GM12865 (cell line): Measurements from ENCODE around the gene DOCK8.
"Not testable (repeated sequence)": the region's sequence is repeated elsewhere in the genome, so short reads cannot be mapped to it uniquely, and the experiment has no call there.

Experiments
- DNase-seq: peaks from one replicate; pipeline ENCODE4 v3.0.0; 2010; ENCODE audit warnings: low read depth
- H3K4me3 ChIP-seq: 2 replicates; pipeline ENCODE4 v1.5.1; 2011; ENCODE audit warnings: mild to moderate bottlenecking, low read depth, low read length, control low read depth
- TF ChIP-seq, protein P1 (sequence below): IDR thresholded peaks from 2 replicates; pipeline ENCODE4 v1.5.1; 2011; ENCODE audit warnings: low read length, control low read depth, low read depth, inconsistent platforms; ENCODE audit not compliant: insufficient read depth; ENCODE audit errors: missing control alignments

DOCK8 gene

DNA sequence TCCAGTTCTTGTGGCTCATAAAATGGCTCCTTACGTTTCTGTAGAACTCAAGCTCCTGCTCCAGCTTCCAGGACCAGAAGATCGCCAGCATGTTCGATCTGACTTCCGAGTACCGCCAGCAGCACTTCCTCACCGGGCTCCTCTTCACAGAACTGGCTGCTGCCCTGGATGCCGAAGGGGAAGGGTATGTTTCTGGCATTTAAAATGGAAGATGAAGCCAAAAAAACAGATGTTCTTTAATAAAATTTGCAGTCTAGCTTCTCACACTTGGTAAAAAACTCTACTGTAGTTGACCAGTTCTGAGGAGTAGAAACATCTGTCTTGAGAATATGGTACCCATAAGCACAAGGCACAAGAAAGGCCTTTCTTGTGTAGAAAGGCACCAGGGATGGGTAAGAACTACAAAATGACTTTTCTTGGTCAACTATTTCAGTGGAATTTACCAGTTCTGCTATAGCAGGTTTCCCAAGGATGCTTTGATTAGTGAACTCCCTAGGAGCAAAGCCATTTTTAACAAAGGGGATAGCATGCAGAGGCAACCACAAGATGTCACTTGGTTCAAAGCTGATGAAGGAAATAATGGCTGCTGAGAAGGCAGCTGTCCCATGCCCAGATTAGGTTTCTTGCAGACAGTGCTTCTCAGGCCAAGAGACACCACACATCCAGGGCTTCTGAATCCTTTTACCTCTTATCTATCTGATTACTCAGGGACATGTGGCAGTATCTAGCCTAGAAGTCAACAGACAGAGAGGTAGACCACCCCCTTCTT is 192.4 kb downstream of the DOCK8 start:
- TF ChIP-seq, protein P1, sequence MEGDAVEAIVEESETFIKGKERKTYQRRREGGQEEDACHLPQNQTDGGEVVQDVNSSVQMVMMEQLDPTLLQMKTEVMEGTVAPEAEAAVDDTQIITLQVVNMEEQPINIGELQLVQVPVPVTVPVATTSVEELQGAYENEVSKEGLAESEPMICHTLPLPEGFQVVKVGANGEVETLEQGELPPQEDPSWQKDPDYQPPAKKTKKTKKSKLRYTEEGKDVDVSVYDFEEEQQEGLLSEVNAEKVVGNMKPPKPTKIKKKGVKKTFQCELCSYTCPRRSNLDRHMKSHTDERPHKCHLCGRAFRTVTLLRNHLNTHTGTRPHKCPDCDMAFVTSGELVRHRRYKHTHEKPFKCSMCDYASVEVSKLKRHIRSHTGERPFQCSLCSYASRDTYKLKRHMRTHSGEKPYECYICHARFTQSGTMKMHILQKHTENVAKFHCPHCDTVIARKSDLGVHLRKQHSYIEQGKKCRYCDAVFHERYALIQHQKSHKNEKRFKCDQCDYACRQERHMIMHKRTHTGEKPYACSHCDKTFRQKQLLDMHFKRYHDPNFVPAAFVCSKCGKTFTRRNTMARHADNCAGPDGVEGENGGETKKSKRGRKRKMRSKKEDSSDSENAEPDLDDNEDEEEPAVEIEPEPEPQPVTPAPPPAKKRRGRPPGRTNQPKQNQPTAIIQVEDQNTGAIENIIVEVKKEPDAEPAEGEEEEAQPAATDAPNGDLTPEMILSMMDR: no peak
- no peak for DNase-seq
- no peak overlapping the region for H3K4me3 ChIP-seq

DNA sequence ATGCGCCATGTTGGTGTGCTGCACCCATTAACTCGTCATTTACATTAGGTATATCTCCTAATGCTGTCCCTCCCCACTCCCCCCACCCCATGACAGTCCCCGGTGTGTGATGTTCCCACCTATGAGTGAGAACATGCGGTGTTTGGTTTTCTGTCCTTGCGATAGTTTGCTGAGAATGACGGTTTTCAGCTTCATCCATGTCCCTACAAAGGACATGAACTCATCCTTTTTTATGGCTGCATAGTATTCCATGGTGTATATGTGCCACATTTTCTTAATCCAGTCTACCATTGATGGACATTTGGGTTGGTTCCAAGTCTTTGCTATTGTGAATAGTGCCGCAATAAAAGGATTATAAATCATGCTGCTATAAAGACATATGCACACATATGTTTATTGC is 195.0 kb downstream of the DOCK8 start:
- not testable (repeated sequence) for DNase-seq, H3K4me3 ChIP-seq

DNA sequence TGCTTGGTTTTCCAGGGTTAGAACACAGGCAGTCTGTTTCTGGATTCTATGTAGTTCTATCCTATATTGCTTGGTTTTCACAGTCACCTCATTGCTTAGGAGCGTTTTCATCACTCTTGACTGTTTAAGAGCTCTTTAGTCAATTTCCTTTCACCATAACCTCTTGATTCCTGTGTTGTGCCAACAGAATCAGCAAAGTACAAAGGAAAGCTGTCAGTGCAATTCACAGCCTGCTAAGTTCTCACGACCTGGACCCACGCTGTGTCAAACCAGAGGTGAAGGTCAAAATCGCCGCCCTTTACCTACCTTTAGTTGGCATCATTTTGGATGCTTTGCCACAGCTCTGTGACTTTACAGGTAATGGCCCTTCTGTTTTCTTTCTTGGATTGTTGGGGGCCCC is 199.9 kb downstream of the DOCK8 start:
- no peak overlapping the region for H3K4me3 ChIP-seq
- TF ChIP-seq, protein P1: no peak
- DNase-seq: no peak

DNA sequence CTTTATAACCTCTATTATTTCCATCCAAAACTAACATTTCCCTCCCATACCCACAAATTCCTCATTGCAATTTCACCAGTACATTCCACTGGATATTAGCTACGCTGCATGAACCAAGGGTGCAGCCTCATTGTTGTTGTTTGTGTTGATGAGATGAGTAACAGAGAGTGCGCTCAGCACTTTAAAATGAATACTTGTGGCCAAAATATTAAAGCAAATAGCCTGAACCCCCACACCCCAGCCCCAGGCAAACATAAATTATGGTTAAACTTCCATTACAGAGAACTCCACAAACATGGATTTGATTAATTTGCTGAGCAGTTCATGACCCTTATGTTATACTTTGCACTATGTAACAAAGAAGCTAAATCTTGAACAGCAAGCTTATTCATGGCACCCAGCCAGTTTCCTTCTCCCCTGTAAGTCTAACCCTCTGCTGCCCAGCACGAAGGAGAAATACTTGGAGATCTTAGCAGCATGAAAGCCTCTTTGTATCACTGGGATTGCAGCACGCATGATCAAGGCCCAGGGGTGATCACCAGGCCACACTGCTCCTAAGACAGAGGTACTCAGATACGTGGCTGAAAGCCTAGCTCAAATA is 205.0 kb downstream of the DOCK8 start:
- TF ChIP-seq, protein P1: no peak
- no peak overlapping the region for H3K4me3 ChIP-seq
- DNase-seq: no peak

DNA sequence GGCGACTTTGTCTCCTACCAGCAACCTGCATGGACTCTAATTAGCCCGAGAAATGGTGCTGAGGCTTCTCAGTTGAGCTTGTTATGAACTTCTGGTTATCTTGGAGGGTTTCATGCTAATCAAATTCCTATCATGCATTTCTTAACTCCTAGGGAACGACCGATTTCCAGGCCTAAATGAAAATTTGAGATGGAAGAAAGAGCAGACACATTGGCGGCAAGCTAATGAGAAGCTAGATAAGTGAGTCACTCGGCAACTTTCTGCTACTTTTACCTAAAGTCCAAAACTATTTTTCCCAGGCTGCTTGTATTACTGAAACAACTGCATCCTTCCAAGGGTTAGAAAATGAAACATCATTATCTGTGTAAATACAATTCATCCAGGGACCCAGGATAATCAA is 207.2 kb downstream of the DOCK8 start:
- no peak overlapping the region for H3K4me3 ChIP-seq
- DNase-seq: no peak
- TF ChIP-seq, protein P1: no peak

DNA sequence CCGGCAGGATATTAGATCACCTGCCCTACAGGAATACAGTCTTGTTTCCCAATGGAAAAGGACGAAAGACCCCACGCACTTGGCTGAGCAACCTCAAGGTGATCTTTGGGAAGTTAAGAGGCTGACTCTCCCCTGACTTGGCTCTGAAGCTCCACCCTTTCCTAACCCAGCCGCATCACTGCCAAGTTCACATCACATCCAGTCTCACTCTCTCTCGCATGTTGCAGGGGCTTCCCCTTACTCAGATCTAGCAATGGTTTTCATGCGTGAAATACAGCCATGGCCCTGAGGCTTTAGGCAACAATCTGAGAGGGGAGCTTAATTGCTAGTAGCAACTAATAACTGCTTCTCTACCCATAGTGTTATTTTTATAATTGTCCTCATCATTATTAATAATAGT is 211.6 kb downstream of the DOCK8 start:
- TF ChIP-seq, protein P1: no peak
- no peak overlapping the region for H3K4me3 ChIP-seq
- DNase-seq: peak; percentile 5

DNA sequence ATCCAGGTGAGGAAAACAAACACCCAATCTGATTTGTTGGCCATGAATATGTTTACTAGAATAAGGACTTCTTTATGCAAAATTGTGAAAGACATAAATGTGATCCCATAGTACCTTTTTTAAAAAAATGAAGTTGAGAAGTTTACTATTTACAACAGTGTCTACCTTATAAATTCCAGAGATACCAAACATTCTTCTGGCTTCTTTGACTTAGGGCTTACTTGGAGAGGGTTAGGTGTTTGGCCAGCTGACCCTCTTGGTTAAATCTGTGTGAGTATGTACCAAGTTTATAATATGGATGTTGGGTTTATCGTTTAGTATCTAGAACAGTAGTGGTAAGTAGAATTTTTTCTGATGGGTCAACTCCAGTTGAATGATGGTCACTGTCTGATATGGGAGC is 212.3 kb downstream of the DOCK8 start:
- no peak for DNase-seq
- TF ChIP-seq, protein P1: no peak
- H3K4me3 ChIP-seq: no peak overlapping the region
